ENCODE results near the gene PLAAT3.
"Not testable (repeated sequence)": the region's sequence is repeated elsewhere in the genome, so short reads cannot be mapped to it uniquely, and the experiment has no call there.

The PLAAT3 gene

GRCh38 chr11:63535734-63536133 lies 78.5 kb downstream of the PLAAT3 start:
- no peak for DNase-seq

- no peak for DNase-seq
Measured at GRCh38 chr11:63534895-63535461, 79.3 kb downstream of the PLAAT3 start.

GRCh38 chr11:63534076-63534475 lies 80.2 kb downstream of the PLAAT3 start:
- DNase-seq: no peak

GRCh38 chr11:63532799-63533475 lies 81.3 kb downstream of the PLAAT3 start:
- no peak for DNase-seq

GRCh38 chr11:63532117-63532516 lies 82.1 kb downstream of the PLAAT3 start:
- DNase-seq: no peak

GRCh38 chr11:63531074-63531792 lies 83.0 kb downstream of the PLAAT3 start:
- not testable (repeated sequence) for DNase-seq

- DNase-seq: no peak
Measured at GRCh38 chr11:63530021-63530420, 84.2 kb downstream of the PLAAT3 start.

- DNase-seq: not testable (repeated sequence)
Measured at GRCh38 chr11:63529373-63529772, 84.9 kb downstream of the PLAAT3 start.

- not testable (repeated sequence) for DNase-seq
Measured at GRCh38 chr11:63528729-63529278, 85.4 kb downstream of the PLAAT3 start.

GRCh38 chr11:63528156-63528555 lies 86.1 kb downstream of the PLAAT3 start:
- not testable (repeated sequence) for DNase-seq

- DNase-seq: no peak
Measured at GRCh38 chr11:63527667-63528066, 86.6 kb downstream of the PLAAT3 start.
